ENCODE results near the gene FXYD5.

DNA sequence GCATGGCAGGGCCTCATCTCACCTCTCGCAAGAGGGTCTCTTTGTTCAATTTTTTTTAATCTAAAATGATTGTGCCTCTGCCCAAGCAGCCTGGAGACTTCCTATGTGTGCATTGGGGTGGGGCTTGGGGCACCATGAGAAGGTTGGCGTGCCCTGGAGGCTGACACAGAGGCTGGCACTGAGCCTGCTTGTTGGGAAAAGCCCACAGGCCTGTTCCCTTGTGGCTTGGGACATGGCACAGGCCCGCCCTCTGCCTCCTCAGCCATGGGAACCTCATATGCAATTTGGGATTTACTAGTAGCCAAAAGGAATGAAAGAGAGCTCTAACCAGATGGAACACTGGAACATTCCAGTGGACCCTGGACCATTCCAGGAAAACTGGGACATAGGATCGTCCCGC, 31.0 kb upstream of the FXYD5 start:
- no peak for TF ChIP-seq CTCF (conservative IDR thresholded peaks at IDR 0.05; ENCODE audit: low read length)
- TF ChIP-seq EZH2phosphoT487 (IDR thresholded peaks at IDR 0.05; ENCODE audit: borderline replicate concordance, low read depth, low read length), result no peak
